Kidney capillary endothelial cell (primary cell): ENCODE measurements around the gene MYO15B.
A peak's percentile ranks its signal among the peaks of the same experiment; 100 is the strongest.

Experiments used
- DNase-seq: peaks from one replicate; pipeline ENCODE4 v3.0.0-alpha.2; 2018; ENCODE audit warnings: low spot score

MYO15B gene

DNA sequence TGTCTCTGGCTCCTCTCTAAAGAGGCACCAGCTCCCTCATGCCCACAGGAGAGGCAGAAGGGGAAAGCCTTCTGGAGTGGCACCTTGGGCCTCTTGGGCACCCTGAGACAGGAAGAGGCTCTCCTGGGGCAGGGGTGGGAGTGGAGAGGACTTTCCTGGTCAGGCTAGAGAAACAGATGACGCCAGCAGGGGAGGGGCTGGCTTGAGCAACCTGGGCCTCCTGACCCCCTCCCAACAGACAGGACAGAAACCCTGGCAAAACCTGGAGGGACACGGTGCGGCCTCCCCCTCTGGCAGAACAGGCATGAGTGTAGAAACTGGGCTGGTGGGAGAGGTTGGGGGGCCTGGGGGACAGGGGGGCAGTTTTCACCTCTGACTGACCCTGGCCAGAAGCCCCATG is 51.7 kb downstream of the MYO15B start:
- DNase-seq, result no peak

- DNase-seq, result no peak
Observed at GRCh38 chr17:75639771-75640555, 52.4 kb downstream of the MYO15B start.

DNA sequence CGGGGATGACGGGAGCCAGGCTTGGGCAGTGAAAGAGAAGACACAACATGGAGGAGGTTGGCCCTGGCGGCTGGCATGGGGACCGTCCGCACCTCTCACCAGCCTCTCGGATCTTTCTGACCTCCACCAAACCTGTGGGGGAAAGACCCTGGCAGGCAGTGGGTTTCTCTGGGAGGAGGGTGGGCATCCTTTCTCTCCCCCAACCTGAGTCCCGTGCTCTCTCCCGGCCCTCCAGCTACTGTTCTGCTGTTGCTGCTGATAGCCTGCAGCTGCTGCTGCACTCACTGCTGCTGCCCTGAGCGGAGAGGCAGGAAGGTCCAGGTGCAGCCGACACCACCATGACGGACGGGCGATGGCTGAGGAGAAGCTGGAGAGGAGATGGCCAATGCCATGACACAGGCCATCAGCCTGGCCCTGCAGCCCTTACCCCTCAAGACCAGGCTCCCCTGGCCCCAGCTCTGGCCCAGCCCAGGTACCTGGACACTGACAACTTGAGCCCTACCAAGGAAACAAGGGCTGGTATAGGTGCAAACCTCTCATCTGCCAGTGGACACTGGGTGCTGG is 53.0 kb downstream of the MYO15B start:
- DNase-seq, result no peak

DNA sequence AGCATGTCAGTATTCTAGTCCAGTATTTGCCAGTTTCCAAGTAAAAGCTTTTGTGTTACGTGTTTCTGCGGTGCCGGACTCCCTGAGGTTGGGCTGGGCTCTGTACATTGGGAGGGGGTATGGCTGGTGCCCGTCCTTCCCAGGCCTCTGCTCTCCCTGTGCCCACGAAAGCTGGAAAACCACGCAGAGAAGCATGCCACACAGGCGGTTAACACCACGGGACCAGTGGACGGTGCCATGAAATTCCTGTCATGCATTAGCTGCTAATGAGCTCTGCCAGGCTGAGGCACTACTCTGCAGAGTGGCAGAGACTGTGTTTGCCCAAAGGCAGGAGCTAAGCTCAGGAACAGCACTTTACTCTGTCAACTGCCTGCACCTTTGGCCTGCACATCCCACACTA is 53.7 kb downstream of the MYO15B start:
- no peak for DNase-seq

- DNase-seq, result no peak
Observed at GRCh38 chr17:75642182-75642783, 54.7 kb downstream of the MYO15B start.

DNA sequence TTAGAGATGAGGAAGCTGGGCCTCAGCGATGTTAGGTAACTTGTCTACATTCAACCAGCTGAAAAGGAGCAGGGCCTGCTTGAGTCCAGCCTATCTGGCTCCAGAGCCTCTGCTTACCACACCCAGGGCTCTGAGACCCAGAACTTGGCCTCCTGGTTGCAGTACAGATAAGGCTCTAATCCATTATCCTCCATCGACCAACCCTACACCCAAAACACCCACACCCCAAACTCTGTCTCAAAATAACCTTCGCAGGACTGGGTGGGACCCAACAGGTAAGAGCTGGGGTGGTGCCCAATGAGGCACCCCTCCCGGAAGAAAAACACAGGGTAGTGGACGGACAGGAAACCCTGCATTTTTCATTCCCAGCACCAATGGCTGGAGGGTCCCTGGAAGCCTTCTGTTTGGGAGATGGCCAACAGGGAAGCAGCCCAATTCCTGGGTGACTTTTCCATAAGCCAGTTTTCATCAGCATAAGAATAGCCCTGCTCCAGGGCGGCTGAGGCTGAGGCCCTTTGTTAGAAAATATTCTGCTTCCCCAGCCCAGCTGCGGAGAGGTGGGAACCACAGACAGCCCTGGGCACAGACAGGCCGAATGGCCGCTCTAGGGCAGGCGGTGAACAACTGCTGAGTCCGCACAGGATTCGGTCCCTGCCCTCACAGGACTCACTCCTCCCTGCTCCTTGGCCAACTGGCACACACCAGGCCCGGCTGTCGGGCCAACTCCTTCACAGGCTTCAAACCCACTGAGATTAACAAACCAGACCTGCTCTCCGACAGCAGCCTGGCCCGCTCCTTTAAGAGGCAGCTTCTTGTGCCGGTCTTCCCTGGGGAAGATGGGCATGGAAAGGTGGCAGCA is 55.4 kb downstream of the MYO15B start:
- no peak for DNase-seq

- DNase-seq, result no peak
Observed at GRCh38 chr17:75643643-75644017, 56.0 kb downstream of the MYO15B start.

DNA sequence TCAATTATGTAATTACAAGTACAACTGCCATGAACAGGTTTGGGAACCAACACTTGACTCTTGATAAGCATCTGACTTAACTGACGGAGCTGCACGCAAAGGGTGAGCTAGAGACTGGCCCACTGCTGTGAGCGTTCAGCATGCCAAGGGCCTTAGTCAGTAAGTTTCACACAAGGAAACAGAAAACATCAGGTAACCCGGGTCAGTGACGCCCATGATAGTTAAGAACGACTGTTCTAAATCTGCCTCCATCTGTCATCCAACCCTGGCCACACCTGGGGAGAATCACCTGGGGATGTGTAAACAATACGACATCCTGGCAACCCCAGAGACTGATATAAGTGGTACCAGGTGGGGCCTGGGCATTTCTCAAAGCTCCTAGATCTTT is 57.9 kb downstream of the MYO15B start:
- DNase-seq, result no peak

GRCh38 chr17:75645889-75646637 is 58.5 kb downstream of the MYO15B start:
- peak; percentile 86 for DNase-seq

DNA sequence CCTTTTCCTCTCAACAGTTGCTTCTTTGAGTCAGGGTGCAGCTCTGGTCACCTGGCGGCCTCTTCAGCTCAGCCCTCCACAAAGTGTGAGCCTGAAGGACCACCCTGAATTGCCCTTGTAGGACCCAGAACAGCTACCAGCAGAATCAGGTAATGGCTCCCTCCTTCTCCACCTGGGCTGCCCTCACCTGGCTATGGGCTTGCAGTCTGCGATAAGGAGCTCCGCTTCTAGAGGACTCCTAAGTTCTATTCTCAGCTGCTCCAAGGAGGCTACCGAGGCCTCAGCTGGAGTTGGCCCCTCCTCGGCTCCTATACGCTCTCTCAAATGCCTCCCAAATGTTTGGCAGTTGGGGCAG is 59.0 kb downstream of the MYO15B start:
- no peak for DNase-seq

DNA sequence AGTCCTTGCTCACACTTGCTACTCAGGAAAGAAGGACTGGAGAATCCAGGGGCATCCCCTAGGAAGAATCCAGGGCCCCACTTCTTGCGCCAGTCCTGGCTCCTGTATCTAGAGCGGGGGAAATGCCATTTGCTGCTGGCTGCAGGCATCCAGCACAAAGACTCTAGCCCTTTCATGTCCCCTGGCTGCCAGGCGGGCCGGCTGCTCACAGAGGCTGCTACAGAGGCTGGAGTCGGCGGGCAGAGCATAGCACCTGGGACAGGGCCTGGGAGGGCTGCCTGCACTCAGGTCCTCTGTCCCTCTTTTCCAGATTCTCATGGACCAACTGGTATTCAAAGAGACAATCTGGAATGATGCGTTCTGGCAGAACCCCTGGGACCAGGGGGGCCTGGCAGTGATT is 59.5 kb downstream of the MYO15B start:
- no peak for DNase-seq

- no peak for DNase-seq
Observed at GRCh38 chr17:75647921-75648320, 60.3 kb downstream of the MYO15B start.

- DNase-seq, result no peak
Observed at GRCh38 chr17:75649687-75650086, 62.1 kb downstream of the MYO15B start.

DNA sequence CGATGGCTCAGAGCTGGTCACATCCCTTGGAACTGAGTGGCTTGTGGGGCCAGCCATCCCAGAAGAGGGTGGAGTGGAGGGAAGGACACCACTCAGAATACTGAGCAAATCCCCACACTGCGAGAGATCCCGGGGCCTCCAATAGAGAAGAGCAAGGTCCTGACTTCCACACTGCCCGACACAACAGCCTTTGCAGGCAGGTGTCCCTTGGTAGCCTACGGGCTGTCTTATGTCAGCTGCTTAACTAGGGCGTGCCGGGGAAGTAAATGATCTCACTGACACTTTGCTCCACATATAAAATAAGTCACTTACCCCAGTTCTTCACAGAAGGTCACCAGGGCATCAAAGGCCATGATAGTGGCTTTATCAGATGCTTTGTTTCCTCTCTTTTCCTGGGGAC is 63.3 kb downstream of the MYO15B start:
- DNase-seq, result no peak

DNA sequence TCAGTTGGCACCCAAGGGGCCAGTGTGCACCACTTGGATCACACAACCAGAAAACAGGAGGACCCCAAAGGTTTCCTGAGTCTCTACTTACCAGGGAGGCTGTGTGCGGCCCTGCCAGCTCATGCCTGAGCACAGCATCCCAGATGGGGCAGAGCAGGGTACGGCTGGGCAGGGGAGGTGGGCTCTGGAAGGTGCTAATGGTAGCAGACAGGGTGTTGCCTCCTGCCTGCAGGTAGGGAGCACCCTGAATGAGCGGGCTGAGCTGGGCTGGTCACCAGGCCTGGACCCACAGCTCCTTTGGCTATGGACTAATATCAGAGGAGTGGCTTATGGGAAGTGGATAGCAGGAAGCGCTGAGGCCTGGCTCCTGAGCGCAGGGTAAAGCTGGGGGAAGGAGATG is 64.7 kb downstream of the MYO15B start:
- DNase-seq, result no peak

GRCh38 chr17:75652934-75653549 is 65.4 kb downstream of the MYO15B start:
- DNase-seq, result no peak

DNA sequence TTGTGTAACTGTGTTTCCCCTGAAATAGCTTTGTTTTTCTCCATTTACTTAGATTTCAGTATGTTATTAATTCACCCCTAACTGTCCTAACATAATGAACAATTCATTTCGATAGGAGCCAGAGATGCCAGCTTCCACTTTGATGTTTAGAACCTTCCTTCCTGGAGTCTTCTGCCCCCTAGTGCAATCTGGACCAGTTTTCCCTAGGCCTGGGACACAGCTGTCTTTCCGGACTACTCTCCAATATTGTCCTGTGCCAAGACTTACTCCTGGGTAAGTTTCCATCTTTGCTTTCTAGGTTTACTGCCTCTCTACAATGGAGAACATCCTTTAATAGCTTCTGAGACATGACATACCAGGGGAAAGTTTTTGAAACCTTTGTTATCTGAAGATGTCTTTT is 66.6 kb downstream of the MYO15B start:
- no peak for DNase-seq

DNA sequence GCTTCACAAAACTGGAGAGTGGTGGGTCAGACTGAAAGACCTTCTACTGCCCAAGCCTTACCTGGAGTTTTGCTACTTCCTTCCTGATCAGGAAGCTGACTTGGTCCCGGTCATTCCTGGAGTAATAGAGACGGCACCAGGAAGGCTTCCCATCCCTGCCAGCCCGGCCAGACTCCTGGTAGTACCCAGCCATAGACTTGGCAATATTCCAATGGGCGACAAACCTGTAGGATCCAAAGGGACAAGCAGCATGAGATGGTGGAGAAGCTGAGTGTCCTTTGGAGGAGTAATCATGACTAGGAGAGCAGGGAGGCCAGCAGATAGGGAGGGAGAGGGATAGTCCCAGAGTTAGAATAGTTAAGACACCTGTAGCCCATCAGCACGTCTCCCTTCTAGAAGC is 70.6 kb downstream of the MYO15B start:
- DNase-seq, result no peak

DNA sequence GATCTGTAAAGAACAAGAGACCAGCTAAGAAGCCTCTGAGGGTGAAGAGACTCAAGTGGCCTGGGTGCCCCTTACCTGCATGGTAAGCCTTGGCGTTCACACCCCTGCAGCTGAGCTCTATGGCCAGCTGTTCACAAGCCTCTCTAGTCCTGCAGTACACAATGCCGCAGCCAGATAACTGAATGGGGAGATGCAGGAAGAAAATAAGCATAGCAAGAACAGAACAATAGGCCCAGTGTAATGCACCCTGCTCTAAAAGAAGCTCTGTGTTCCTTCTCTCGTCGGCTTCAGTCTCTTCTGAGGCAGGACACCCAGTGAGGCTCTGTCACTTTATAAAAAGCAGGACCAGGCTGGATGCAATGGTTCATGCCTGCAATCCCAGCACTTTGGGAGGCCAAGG is 73.9 kb downstream of the MYO15B start:
- DNase-seq, result no peak

DNA sequence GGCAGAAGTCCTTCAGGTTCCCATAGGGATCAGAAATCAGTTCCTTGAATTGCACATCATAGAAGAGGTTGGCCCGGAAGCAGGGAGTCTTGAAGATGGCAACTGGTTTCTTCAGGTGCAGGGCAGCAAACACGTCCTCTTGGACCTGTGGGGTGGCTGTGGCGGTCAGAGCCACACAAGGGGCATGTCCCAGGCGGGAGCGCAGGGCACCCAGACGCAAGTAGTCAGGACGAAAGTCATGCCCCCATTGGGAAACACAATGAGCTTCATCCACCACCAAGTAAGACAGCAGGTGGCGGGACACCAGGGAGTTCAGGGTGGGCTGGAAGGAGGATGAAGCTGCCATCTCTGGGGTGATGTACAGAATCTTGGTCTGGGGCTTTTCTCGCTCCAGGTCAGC is 74.9 kb downstream of the MYO15B start:
- no peak for DNase-seq

DNA sequence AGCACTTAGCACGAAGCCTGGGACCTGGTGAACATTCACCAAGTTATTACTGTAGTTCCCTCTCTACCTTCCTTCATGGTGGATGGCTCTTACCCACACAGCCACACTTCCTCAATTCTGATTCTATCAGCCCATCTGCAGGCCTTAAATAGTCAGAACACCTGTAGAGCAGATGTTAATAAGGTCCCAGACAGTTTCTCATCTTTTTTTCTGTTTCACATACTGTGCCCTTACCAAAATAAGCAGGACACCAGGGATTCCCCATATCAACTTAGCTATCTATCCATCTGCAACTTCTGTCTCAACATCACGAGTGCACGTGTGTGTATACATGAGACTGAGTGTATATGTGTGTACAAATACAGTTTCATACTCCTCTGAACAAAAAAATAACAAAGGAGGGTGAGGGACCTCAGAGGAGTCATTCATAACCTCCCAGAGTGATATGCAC is 76.5 kb downstream of the MYO15B start:
- no peak for DNase-seq

DNA sequence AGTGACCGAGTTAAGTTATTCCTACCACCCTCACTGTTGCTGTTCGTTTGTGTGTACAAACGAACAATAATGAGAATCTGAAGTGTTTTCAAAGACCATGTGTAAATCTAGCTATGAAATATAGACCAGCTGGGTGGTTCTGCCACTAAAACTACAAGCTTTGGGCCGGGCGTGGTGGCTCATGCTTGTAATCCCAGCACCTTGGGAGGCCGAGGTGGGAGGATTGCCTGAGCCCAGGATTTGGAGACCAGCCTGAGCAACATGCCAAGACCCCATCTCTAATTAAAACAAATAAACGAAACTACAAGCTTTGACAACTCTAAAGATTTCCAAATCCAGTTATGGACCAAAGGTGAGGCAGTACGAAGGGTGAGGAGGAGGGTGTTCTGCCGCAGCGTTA is 78.4 kb downstream of the MYO15B start:
- no peak for DNase-seq
